SK-N-SH treated with all-trans-retinoic acid at 6 μM for 48 hours (cell line): ENCODE data around the gene C16orf96.

ENCODE experiments used
- ATAC-seq: fragments of 200-7000 bp; cut with Tn5 transposase; 3 replicates; pipeline ENCODE4 v1.9.1; 2020; ENCODE audit warnings: mild to moderate bottlenecking, moderate library complexity
- BACH2 ChIP-seq: fragments of 250-450 bp; sonication (Bioruptor Pico); IDR thresholded peaks from 2 replicates; pipeline ENCODE4 v1.9.0; 2021; ENCODE audit warnings: mild to moderate bottlenecking, borderline replicate concordance
- CREB5 ChIP-seq: fragments of 250-450 bp; sonication (Bioruptor Pico); IDR thresholded peaks from 2 replicates; pipeline ENCODE4 v1.5.1; 2020; ENCODE audit warnings: low read depth, mild to moderate bottlenecking, moderate library complexity
- CSDC2 ChIP-seq: fragments of 250-450 bp; sonication (Bioruptor Pico); IDR thresholded peaks from 2 replicates; pipeline ENCODE4 v1.5.0; 2020; ENCODE audit warnings: mild to moderate bottlenecking, moderate library complexity
- CSRNP3 ChIP-seq: fragments of 250-450 bp; sonication (Bioruptor Pico); IDR thresholded peaks from 2 replicates; pipeline ENCODE4 v1.5.1; 2021; ENCODE audit warnings: mild to moderate bottlenecking, moderate library complexity
- ESRRG ChIP-seq: fragments of 250-450 bp; sonication (Bioruptor Pico); IDR thresholded peaks from 2 replicates; pipeline ENCODE4 v1.6.1; 2021; ENCODE audit warnings: mild to moderate bottlenecking
- GLIS3 ChIP-seq: fragments of 250-450 bp; sonication (Bioruptor Pico); IDR thresholded peaks from 2 replicates; pipeline ENCODE4 v1.5.0; 2020; ENCODE audit warnings: mild to moderate bottlenecking, moderate library complexity
- ISL1 ChIP-seq: fragments of 250-450 bp; sonication (Bioruptor Pico); IDR thresholded peaks from 2 replicates; pipeline ENCODE4 v2.1.2; 2022; ENCODE audit warnings: mild to moderate bottlenecking, moderate library complexity
- OSR1 ChIP-seq: fragments of 250-450 bp; sonication (Bioruptor Pico); IDR thresholded peaks from 2 replicates; pipeline ENCODE4 v1.8.0; 2022; ENCODE audit warnings: moderate library complexity, mild to moderate bottlenecking, inconsistent platforms
- PATZ1 ChIP-seq: fragments of 250-450 bp; sonication (Bioruptor Pico); IDR thresholded peaks from 2 replicates; pipeline ENCODE4 v1.8.0; 2020; ENCODE audit warnings: mild to moderate bottlenecking, moderate library complexity, borderline replicate concordance
- POU6F1 ChIP-seq: fragments of 250-450 bp; sonication (Bioruptor Pico); IDR thresholded peaks from 2 replicates; pipeline ENCODE4 v1.8.0; 2021; ENCODE audit warnings: low read depth, mild to moderate bottlenecking, moderate library complexity, borderline replicate concordance
- PPARA ChIP-seq: fragments of 250-450 bp; sonication (Bioruptor Pico); IDR thresholded peaks from 2 replicates; pipeline ENCODE4 v1.5.0; 2020; ENCODE audit warnings: mild to moderate bottlenecking, borderline replicate concordance
- RARB ChIP-seq: fragments of 250-450 bp; sonication (Bioruptor Pico); IDR thresholded peaks from 2 replicates; pipeline ENCODE4 v1.8.0; 2021; ENCODE audit warnings: mild to moderate bottlenecking, moderate library complexity
- SNAI2 ChIP-seq: fragments of 250-450 bp; sonication (Bioruptor Pico); IDR thresholded peaks from 2 replicates; pipeline ENCODE4 v1.5.0; 2020; ENCODE audit warnings: mild to moderate bottlenecking, moderate library complexity
- TCF4 ChIP-seq: fragments of 250-450 bp; sonication (Bioruptor Pico); IDR thresholded peaks from 2 replicates; pipeline ENCODE4 v1.8.0; 2021; ENCODE audit warnings: mild to moderate bottlenecking, moderate library complexity, borderline replicate concordance
- TOX ChIP-seq: fragments of 250-450 bp; sonication (Bioruptor Pico); IDR thresholded peaks from 2 replicates; pipeline ENCODE4 v1.8.0; 2021; ENCODE audit warnings: mild to moderate bottlenecking, moderate library complexity, borderline replicate concordance
- TSHZ2 ChIP-seq: fragments of 250-450 bp; sonication (Bioruptor Pico); IDR thresholded peaks from 2 replicates; pipeline ENCODE4 v1.5.0; 2020; ENCODE audit warnings: mild to moderate bottlenecking, moderate library complexity
- ZC3H10 ChIP-seq: fragments of 250-450 bp; sonication (Bioruptor Pico); IDR thresholded peaks from 2 replicates; pipeline ENCODE4 v1.5.1; 2021; ENCODE audit warnings: mild to moderate bottlenecking, moderate library complexity
- ZFP3 ChIP-seq: fragments of 250-450 bp; sonication (Bioruptor Pico); IDR thresholded peaks from 2 replicates; pipeline ENCODE4 v1.5.0; 2020; ENCODE audit warnings: mild to moderate bottlenecking, moderate library complexity
- ZFP30 ChIP-seq: fragments of 450-650 bp; formaldehyde crosslinking; IDR thresholded peaks from 2 replicates; pipeline ENCODE4 v1.5.0; 2022; ENCODE audit warnings: mild to moderate bottlenecking, moderate library complexity
- ZNF565 ChIP-seq: fragments of 450-650 bp; formaldehyde crosslinking; conservative IDR thresholded peaks from 2 replicates; pipeline ENCODE4 v1.5.0; 2020; ENCODE audit warnings: low read depth, mild to moderate bottlenecking, moderate library complexity
- ZNF70 ChIP-seq: fragments of 450-650 bp; formaldehyde crosslinking; IDR thresholded peaks from 2 replicates; pipeline ENCODE4 v1.5.0; 2020; ENCODE audit warnings: mild to moderate bottlenecking, moderate library complexity
- ZNF8 ChIP-seq: fragments of 450-650 bp; formaldehyde crosslinking; IDR thresholded peaks from 2 replicates; pipeline ENCODE4 v1.5.0; 2020; ENCODE audit warnings: mild to moderate bottlenecking, moderate library complexity

C16orf96 gene

GRCh38 chr16:4514606-4515005 is 41.5 kb upstream of the C16orf96 start:
- TF ChIP-seq PATZ1 (CRISPR knock-in tag) (no peak), ZC3H10 (no peak), OSR1 (CRISPR knock-in tag) (no peak), SNAI2 (CRISPR knock-in tag) (no peak), GLIS3 (no peak), CSDC2 (no peak), BACH2 (CRISPR knock-in tag) (no peak), ZNF70 (CRISPR knock-in tag) (no peak), ZNF565 (no peak), CSRNP3 (CRISPR knock-in tag) (no peak), TCF4 (CRISPR knock-in tag) (no peak), ESRRG (CRISPR knock-in tag) (no peak), RARB (CRISPR knock-in tag) (no peak), PPARA (CRISPR knock-in tag) (no peak)
- no peak for ATAC-seq

GRCh38 chr16:4515611-4516233 is 40.4 kb upstream of the C16orf96 start:
- TF ChIP-seq BACH2 (CRISPR knock-in tag) (no peak), TCF4 (CRISPR knock-in tag) (no peak), GLIS3 (no peak)
- no peak for ATAC-seq

- peak; percentile 68 for ATAC-seq
- TF ChIP-seq CSDC2 (no peak), ZNF70 (CRISPR knock-in tag) (no peak), ZNF8 (CRISPR knock-in tag) (no peak), PPARA (CRISPR knock-in tag) (no peak), SNAI2 (CRISPR knock-in tag) (no peak), TSHZ2 (CRISPR knock-in tag) (no peak), BACH2 (CRISPR knock-in tag) (no peak), POU6F1 (CRISPR knock-in tag) (no peak), ZFP3 (CRISPR knock-in tag) (no peak), ZNF565 (no peak), OSR1 (CRISPR knock-in tag) (no peak), ISL1 (CRISPR knock-in tag) (no peak), ESRRG (CRISPR knock-in tag) (no peak), TOX (CRISPR knock-in tag) (no peak), ZFP30 (CRISPR knock-in tag) (no peak), GLIS3 (no peak), CREB5 (CRISPR knock-in tag) (no peak), CSRNP3 (CRISPR knock-in tag) (no peak), RARB (CRISPR knock-in tag) (no peak)
These were observed 38.1 kb upstream of the C16orf96 start for GRCh38 chr16:4517812-4518680.
